ENCODE data around the gene CELF3. TPM values are rescaled to one million over a fixed set of nuclear protein-coding genes. Genes with fewer than 3 reads are reported as not detected.

Gene CELF3
- total and polyA plus RNA-seq, 2 experiments from 2014 or later, result 0.31 to 0.58 TPM

GRCh38 chr1:151702936-151703335 lies 13.7 kb downstream of the CELF3 start (continued):
- no peak for TF ChIP-seq REST (IDR thresholded peaks at IDR 0.05; ENCODE audit: unreplicated experiment)
- TF ChIP-seq CREB1 (CRISPR knock-in tag; IDR thresholded peaks at IDR 0.05; ENCODE audit: low read depth), result no peak
- TF ChIP-seq ZNF331 (CRISPR knock-in tag; IDR thresholded peaks at IDR 0.05; ENCODE audit: low read depth), result no peak
- TF ChIP-seq EZH2phosphoT487 (IDR thresholded peaks at IDR 0.05; ENCODE audit: unreplicated experiment), result no peak
- TF ChIP-seq CTCF (conservative IDR thresholded peaks at IDR 0.05; ENCODE audit: low read depth in 2 of 2), result no peak
- TF ChIP-seq JUNB (IDR thresholded peaks at IDR 0.05; ENCODE audit: unreplicated experiment), result no peak
- TF ChIP-seq, protein P1, sequence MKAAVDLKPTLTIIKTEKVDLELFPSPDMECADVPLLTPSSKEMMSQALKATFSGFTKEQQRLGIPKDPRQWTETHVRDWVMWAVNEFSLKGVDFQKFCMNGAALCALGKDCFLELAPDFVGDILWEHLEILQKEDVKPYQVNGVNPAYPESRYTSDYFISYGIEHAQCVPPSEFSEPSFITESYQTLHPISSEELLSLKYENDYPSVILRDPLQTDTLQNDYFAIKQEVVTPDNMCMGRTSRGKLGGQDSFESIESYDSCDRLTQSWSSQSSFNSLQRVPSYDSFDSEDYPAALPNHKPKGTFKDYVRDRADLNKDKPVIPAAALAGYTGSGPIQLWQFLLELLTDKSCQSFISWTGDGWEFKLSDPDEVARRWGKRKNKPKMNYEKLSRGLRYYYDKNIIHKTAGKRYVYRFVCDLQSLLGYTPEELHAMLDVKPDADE (IDR thresholded peaks at IDR 0.05), result no peak
- no peak for TF ChIP-seq ZNF114 (CRISPR knock-in tag; IDR thresholded peaks at IDR 0.05)

DNA sequence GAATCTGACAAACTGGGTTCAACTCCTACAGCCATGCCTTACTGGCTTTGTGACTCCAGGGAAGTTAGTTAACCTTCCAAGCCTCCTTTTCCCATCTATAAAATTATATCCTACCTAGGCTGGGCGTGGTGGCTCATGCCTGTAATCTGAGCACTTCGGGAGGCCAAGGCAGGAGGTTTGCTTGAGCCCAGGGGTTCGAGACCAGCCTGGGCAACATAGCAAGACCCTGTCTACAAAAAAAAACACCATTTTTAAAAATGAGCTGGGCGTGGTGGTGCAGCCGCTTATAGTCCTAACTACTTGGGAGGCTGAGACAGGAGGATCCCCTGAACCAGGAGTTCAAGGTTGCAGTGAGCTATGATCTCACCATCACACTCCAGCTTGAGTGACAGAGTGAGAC lies 15.1 kb downstream of the CELF3 start:
- Histone ChIP-seq H3K27ac (ENCODE audit: low read depth) (no peak overlapping the region), H4K20me1 (replicated peaks; ENCODE audit: insufficient read depth) (no peaks in the 10 kb centered on the region; the same call in none of the 2 replicates), H3K27me3 (ENCODE audit: insufficient read depth) (no peaks in the 10 kb centered on the region), H3K4me2 (no peak overlapping the region), H3K4me3 (no peak overlapping the region), H2AFZ (no peak overlapping the region), H3K79me2 (replicated peaks; ENCODE audit: insufficient read depth) (no peaks in the 10 kb centered on the region), H3F3A (replicated peaks; ENCODE audit: low read depth) (no peaks in the 10 kb centered on the region), H3K36me3 (ENCODE audit: insufficient read depth) (peaks cover 22% of the 10 kb centered on the region), H3K9me2 (ENCODE audit: insufficient read depth) (no peaks in the 10 kb centered on the region), H3K4me1 (ENCODE audit: insufficient read depth) (no peaks in the 10 kb centered on the region; the same call in 1 of the 2 replicates)
- no peak overlapping the region for H3K27ac Mint-ChIP-seq
- H3K4me1 Mint-ChIP-seq, result peaks cover 9% of the 10 kb centered on the region
- no peak for ATAC-seq
- H3K9me3 Mint-ChIP-seq, result no peaks in the 10 kb centered on the region
- H3K27me3 Mint-ChIP-seq (ENCODE audit: insufficient read depth, low read depth, poor library complexity), result peaks cover 5% of the 10 kb centered on the region
- H3K36me3 Mint-ChIP-seq (ENCODE audit: low read depth), result peaks cover 11% of the 10 kb centered on the region; the same call in 2 of the 3 replicates
- DNase-seq (ENCODE audit: low spot score), result no peak
- no peak overlapping the region for H3K4me3 Mint-ChIP-seq
- TF ChIP-seq JUNB (IDR thresholded peaks at IDR 0.05; ENCODE audit: unreplicated experiment), result no peak
- no peak for TF ChIP-seq POLR2AphosphoS5 (IDR thresholded peaks at IDR 0.05; ENCODE audit: low read depth)
- no peak for TF ChIP-seq ZNF331 (CRISPR knock-in tag; IDR thresholded peaks at IDR 0.05; ENCODE audit: low read depth)
- no peak for TF ChIP-seq STAT1 (IDR thresholded peaks at IDR 0.05; ENCODE audit: unreplicated experiment)
- TF ChIP-seq, protein P2, sequence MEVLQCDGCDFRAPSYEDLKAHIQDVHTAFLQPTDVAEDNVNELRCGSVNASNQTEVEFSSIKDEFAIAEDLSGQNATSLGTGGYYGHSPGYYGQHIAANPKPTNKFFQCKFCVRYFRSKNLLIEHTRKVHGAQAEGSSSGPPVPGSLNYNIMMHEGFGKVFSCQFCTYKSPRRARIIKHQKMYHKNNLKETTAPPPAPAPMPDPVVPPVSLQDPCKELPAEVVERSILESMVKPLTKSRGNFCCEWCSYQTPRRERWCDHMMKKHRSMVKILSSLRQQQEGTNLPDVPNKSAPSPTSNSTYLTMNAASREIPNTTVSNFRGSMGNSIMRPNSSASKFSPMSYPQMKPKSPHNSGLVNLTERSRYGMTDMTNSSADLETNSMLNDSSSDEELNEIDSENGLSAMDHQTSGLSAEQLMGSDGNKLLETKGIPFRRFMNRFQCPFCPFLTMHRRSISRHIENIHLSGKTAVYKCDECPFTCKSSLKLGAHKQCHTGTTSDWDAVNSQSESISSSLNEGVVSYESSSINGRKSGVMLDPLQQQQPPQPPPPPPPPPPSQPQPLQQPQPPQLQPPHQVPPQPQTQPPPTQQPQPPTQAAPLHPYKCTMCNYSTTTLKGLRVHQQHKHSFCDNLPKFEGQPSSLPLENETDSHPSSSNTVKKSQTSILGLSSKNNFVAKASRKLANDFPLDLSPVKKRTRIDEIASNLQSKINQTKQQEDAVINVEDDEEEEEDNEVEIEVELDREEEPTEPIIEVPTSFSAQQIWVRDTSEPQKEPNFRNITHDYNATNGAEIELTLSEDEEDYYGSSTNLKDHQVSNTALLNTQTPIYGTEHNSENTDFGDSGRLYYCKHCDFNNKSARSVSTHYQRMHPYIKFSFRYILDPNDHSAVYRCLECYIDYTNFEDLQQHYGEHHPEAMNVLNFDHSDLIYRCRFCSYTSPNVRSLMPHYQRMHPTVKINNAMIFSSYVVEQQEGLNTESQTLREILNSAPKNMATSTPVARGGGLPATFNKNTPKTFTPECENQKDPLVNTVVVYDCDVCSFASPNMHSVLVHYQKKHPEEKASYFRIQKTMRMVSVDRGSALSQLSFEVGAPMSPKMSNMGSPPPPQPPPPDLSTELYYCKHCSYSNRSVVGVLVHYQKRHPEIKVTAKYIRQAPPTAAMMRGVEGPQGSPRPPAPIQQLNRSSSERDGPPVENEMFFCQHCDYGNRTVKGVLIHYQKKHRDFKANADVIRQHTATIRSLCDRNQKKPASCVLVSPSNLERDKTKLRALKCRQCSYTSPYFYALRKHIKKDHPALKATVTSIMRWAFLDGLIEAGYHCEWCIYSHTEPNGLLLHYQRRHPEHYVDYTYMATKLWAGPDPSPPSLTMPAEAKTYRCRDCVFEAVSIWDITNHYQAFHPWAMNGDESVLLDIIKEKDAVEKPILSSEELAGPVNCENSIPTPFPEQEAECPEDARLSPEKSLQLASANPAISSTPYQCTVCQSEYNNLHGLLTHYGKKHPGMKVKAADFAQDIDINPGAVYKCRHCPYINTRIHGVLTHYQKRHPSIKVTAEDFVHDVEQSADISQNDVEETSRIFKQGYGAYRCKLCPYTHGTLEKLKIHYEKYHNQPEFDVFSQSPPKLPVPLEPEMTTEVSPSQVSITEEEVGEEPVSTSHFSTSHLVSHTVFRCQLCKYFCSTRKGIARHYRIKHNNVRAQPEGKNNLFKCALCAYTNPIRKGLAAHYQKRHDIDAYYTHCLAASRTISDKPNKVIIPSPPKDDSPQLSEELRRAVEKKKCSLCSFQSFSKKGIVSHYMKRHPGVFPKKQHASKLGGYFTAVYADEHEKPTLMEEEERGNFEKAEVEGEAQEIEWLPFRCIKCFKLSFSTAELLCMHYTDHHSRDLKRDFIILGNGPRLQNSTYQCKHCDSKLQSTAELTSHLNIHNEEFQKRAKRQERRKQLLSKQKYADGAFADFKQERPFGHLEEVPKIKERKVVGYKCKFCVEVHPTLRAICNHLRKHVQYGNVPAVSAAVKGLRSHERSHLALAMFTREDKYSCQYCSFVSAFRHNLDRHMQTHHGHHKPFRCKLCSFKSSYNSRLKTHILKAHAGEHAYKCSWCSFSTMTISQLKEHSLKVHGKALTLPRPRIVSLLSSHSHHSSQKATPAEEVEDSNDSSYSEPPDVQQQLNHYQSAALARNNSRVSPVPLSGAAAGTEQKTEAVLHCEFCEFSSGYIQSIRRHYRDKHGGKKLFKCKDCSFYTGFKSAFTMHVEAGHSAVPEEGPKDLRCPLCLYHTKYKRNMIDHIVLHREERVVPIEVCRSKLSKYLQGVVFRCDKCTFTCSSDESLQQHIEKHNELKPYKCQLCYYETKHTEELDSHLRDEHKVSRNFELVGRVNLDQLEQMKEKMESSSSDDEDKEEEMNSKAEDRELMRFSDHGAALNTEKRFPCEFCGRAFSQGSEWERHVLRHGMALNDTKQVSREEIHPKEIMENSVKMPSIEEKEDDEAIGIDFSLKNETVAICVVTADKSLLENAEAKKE (CRISPR knock-in tag; IDR thresholded peaks at IDR 0.05), result no peak
- no peak for TF ChIP-seq EZH2phosphoT487 (IDR thresholded peaks at IDR 0.05; ENCODE audit: unreplicated experiment)
